GM19395 (cell line): Measurements from ENCODE around the gene PRR33.
"Not testable (repeated sequence)": the region's sequence is repeated elsewhere in the genome, so short reads cannot be mapped to it uniquely, and the experiment has no call there.

Experiments
- ATAC-seq: cut with Tn5 transposase; IDR thresholded peaks from one replicate; pipeline ENCODE4 v1.9.1; 2021; ENCODE audit warnings: mild to moderate bottlenecking, moderate library complexity; ENCODE audit not compliant: unreplicated experiment

Gene PRR33

DNA sequence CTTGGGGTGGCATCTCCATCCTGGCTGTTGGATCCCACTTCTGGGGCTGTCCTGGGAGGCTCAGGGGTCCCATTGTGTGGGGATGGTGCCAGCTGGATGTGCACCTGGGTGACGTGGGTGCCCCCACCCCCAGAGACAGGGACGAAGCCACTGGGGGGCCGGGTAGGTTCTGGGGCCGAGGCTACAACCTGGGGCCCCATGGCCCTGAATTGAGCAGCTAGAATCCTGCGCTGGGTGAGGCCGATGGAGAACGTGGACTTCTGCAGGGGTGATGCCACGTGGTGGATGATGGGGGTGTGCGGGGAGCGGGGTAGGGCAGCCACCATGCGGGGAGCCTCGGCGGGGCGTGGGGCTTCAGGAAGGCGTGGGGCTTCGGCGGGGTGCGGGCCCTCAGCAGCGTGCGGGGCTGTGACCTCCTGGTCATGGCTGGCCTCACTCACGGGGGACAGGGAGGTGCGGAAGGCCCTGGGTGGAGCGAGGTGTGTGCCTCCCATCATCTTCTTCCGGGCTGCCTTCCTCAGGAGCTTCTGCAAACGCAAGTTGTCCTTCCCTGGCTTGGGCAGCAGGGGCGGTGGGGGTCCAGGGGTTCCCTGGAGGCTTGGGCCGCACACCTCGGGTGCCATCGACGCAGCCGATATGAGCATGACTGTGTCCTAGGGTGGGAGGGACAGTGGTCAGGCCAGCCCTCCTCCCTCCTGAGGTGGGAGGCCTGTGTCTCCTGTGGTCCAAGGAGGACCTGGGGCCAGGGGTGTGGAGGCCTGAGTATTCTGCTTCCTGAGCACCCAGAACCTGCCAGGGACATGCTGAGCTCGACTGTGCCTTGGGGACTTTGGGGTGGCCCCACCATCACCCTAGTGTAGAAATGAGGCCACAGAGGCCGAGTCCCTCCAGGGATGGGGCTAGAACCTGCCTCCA, 1.5 kb downstream of the PRR33 start:
- ATAC-seq: no peak

DNA sequence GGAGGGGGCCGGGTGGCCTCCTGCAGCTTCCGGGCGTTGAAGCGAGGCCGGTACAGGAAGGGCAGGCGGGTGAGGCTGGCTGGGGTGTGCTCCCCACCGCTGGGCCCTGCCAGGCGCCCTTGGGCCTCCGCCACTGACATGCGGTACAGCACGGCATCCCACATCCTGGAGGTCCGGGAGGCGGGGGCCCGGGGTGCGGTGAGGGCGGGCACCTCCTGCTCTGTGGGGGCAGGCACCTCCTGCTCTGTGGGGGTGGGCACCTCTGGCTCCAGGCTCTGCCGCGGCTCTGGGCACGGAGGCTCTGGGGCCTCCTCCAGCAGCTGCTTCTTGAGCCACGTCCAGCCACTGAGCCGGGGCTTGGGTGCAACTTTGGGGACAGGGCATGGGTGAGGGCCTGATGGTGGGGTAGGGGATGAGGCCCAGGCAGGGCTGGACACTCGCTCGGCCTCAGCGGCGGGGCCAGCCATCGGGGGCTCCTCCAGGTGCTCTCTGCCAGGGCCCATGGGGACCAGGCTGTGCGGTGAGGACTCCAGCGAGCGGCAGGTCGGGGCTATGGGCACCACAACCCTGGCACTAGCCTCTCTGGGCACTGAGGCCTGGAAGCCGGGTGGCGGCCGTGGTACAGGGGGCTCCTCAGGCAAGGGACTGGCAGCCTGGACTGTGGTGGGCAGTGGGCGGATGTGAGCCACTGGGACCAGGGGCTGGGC, 2.3 kb downstream of the PRR33 start:
- ATAC-seq: no peak

DNA sequence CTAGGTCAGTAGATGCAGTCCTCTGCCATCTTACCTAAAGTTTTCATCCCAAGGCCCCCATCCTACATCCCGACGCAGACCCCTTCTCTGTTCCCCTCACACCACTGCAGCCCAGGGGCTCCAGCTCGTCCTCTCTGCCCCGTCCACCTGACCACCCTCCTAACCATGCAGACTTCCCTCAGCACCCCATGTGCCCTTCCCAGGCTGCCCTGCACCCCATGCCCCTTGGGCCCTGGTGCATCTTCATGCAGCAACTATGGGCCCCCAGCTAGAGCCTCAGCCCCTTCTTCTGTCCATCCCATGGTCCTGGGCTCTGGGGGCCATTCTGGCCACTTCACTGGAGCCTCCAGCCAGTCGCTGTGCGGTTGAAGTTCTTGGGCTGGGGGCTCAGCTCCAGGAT, 2.9 kb downstream of the PRR33 start:
- ATAC-seq: no peak

DNA sequence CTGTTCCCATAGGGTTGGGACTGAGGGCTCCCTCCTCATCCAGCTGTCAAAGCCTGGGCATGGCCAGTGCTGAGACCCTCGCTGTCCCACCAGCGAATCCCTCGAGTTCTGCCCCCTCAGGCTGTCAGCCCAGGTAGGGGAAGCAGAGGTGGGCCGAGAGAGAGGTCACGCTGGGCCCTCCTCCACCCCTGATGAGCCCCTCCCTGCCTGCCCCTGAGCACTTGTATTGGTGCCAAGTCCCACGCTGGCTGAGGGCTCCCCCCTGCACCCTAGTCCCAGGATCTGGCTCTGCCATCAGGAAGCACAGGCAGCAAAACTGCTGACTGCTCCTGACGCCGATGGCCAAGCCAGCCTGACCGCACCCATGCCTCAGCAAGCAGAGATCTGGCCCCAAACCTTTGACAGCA, 3.3 kb downstream of the PRR33 start:
- ATAC-seq: no peak

DNA sequence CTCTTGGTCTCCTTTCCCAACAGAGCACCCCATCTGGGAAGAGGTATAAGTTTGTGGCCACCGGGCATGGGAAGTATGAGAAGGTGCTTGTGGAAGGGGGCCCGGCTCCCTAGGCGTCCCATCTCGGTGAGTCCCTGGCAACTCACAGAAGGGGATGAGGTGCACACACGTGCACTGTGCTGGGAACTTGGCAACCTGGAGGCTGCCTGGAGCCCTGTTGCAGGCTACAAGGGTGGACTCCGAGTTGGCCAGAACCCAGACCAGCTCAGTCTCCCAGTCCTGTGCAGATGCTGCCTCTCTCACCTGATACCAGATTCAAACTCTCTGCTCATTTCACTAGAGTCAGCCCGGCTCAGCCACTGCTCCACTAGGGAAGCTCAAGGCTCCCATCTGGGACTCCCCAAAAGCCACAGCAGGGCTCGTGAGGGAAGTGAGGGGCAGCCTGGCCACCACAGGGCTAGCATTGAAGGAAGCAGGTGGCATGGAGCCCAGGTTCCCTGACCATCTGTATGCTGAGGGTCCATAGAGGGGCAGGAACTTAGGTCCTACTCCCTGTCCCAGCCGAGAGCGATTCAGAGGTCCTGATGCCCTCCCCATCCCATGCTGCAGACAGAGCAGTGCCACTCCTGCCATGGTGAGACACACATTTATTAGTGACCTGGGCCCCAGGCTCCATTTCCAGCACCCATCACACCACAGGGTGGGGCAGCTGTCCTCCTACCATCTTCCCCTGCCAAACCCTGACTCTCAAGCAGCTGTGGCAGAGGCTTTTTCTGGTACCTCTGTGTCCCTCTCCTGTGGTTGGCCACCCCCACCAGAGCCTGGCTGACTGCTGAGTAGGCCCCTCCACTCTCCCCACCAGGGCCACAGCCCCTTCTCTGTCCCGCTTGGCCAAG, 4.0 kb downstream of the PRR33 start:
- no peak for ATAC-seq

DNA sequence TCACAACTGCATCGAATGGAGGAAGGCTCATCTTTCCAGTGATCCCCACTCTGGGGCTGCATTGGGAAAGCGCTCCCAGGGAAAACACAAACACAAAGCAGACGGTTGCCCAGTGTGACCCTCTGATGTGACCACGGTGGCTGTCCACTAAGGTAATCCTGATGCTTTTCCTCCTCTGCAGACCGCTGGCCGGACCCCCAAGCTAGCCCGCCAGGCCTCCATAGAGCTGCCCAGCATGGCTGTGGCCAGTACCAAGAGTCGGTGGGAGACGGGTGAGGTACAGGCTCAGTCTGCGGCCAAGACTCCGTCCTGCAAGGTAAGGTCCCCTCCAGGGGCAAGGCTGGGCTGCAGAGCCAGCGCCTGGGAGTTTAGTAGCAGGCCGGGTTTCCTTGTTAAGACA, 5.1 kb downstream of the PRR33 start:
- not testable (repeated sequence) for ATAC-seq

DNA sequence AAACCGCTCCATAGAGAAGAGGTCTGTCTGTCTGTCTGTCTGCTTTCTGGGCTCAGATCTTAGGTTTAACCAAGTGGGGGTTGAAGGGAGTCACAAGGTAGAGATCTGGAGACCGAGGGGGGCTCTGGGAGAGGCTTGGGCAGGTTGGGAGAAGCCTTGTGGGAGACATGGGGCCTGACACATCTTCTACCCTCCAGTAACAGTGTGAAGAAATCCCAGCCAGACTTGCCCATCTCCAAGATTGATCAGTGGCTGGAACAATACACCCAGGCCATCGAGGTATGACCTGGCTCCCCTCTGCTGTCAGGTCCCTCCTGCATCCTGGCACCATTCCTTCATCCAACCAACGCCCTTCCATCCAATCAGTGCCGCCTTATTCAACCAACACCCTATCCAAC, 7.4 kb downstream of the PRR33 start:
- ATAC-seq: no peak

DNA sequence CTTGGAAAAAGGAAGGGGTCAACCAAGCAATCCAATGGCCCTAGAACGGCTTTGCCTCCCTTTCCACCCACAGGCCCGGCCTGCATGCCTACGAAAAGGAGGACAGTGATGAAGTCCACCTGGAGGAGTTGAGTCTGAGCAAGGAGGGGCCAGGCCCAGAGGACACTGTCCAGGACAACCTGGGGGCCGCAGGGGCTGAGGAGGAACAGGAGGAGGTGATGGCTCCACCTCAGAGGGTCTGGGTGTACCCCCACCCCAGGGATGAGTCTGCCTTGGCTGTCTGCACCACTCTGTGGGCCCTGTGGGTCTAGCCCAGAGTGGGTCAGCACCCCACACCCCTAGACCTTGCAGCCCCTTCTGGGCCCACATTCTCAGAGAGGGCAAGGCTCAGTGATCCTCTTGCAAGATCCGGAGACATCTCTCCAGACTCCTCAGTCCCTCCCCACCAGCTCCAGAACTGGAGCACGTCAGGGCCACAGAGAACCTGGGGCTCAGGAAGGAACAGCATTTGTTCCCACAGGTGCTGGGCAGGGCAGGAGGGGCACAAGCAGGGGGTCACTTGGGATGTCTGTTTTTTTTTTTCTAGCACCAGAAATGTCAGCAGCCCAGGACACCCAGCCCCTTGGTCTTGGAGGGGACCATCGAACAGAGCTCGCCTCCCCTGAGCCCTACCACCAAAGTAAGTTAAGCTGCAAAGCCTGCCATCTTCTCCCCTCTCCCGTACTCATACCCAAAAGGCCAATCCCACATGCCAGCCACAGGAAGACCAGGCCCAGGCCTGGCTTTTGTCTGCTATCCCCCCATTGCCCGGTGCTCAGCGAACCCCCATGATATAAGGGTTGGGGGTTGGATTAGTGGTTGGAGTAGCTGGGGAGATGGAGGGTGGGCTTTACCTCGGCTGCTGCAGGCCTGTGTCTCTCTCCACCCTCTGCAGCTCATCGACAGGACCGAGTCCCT, 8.1 kb downstream of the PRR33 start:
- no peak for ATAC-seq

DNA sequence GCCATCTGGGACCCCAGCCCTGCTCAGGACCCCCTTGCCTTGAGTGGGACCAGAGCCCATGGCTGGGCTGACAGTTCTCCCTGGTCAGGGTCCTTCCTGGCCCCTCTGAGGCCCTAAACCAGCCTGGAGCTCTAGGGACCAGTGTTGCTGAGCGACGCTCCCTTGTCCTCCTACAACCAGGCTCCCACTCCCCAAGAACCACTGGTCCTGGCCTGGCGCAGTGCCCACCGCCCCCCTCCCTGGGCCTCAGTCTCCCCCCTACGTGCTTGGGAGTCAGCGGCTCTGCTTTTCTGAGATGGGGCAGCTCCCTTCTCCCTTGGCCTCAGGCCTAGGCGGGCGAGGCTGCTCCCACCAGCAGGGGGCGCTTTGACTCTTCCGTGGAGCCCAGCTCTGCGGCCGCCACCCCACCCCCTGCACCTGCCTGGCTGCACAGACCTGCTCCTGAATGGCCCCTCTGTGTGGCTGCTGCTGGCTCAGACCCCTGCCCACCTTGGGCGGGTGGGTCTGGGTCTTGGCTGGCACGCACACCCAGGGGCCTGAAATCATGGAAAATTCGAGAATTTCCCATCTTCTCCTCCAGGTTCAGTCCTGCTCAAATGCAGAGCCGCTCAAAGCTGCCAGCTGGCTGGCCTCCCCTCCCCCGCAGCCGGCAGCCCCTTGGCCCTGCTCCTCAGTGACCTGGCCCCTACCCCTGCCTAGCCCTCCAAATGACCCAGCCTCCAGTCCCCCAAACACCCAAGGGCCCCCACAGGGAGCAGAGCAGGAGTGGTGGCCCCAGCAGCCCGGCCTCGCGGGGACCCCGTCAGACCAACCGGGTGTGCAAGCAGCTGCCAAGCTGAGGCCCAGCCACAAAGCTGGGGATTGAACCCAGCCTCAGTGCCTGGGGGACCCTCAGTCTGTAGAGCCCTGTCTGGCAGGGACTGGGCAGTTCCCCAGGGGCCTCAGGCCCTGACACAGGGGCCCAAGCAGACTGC, 9.1 kb downstream of the PRR33 start:
- peak; percentile 52 for ATAC-seq

DNA sequence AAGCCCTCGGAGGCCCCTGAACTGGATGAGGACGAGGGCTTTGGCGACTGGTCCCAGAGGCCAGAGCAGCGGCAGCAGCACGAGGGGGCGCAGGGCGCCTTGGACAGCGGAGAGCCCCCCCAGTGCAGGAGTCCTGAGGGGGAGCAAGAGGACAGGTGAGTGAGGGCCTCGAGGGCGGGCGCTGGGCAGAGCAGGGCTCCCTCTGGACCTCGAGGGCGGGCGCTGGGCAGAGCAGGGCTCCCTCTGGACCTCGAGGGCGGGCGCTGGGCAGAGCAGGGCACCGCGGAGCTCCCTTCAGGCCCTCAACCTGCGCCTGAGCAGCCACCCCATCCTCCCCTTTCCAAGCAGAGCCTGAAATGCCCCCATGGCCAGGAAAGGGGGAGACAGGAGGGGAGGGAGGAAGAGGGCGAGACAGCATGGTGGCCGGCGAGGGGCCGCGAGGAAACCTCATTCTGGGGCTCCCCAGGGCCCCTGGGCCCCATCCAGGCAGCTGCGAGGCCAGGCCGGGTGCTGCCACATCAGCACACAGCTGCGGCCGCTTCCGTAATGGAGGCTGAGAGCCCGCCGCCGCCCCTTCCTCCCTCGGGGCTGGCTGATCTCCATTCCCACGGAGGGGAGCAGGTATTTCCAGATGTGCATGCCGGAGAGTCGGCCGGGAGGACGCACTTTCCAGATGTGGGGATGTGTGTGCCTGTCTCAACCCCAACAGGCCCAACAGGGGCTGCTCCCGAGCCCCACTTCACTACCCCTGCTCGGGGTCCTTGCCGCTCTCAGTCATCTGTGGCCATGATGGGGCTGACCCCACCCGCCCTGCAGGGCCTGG, 10.0 kb downstream of the PRR33 start:
- no peak for ATAC-seq

DNA sequence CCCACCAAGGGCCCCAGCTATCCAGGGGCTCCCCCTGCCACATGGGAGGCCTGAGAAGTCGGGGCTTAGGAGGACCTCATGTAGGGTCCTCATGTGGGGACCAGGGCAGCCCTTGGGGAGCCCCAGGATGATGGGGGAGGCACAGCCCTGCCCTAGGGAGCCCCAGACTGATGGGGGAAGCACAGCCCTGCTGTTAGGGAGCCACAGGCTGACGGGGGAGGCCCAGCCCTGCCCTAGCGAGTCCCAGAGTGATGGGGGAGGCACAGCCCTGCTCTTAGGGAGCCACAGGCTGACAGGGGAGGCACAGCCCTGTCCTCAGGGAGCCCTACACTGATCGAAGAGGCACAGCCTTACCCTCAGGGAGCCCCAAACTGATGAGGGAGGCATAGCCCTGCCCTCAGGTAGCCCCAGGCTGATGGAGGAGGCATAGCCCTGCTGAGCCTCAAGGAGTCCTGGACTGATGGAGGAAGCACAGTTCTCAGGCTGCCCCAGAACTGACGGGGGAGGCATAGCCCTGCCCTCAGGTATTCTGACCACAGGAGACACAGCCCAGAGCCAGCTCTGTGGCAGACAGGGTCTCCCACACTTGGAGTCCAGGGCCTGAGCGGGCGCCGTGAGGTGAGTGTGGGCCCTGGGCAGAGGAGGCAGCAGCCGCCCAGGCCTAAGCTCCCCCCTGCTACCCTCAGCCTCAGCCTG, 10.8 kb downstream of the PRR33 start:
- ATAC-seq: no peak

DNA sequence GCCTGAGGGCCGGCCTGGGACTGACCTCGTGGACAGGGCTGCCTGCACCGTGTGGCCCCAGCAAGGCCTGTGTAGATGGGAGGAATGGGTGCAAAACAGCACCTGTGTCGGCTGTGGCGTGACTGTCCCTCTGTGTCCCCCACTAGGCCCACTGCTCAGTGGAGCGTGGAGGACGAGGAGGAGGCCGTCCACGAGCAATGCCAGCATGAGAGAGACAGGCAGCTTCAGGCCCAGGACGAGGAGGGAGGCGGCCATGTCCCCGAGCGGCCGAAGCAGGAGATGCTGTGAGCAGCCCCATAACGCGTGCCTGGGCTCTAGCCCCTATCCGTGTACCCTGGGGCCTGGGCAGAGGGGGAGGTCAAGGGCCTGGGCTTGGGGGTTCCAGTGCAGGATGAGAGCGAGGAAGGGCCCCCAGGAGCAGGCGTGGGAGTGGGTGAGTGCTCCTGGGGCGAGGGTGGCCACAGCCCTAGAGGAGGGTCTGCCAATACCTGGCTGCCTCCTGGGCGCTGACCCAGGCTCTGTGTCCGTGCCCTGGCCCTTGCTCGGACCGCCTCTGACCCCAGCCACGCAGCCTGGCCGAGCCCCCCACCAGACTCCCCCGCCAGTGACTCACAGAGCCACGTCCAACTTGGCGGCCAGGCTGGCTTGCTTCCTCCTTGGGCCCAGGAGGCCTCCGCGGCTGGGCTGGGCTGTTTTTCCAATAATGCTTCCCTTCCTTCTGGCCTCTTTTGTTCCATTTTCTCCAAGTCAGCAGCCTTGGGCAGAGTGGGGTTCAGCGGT, 11.6 kb downstream of the PRR33 start:
- no peak for ATAC-seq

DNA sequence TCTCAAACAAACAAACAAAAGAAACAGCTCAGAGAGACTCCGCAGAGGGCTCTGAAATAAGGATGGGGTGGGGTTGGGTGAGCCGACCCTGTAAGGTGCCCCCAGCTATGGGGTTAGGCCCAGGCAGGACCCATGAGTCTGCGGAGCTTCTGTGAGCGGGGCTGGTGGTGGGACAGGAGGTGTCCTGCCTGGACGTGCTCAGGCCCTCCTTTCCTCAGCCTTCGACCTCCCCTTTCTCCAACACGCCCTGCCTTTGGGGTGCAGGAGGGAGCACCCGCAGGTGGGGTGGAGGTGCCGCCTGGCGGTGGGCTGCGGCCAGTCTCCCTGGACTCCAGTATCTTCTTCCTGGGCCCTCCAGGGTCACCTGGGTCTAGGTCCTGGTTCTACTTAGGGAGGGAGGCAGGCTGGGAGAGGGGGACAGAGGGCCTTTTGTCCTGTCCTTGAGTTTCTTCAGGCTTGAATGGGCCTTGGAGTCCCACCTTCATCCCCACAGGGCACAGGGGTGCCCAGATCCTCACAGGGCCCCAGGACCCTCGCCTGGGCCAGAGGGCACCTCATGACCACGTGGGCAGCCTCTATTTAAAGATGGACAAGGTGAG, 12.3 kb downstream of the PRR33 start:
- no peak for ATAC-seq

DNA sequence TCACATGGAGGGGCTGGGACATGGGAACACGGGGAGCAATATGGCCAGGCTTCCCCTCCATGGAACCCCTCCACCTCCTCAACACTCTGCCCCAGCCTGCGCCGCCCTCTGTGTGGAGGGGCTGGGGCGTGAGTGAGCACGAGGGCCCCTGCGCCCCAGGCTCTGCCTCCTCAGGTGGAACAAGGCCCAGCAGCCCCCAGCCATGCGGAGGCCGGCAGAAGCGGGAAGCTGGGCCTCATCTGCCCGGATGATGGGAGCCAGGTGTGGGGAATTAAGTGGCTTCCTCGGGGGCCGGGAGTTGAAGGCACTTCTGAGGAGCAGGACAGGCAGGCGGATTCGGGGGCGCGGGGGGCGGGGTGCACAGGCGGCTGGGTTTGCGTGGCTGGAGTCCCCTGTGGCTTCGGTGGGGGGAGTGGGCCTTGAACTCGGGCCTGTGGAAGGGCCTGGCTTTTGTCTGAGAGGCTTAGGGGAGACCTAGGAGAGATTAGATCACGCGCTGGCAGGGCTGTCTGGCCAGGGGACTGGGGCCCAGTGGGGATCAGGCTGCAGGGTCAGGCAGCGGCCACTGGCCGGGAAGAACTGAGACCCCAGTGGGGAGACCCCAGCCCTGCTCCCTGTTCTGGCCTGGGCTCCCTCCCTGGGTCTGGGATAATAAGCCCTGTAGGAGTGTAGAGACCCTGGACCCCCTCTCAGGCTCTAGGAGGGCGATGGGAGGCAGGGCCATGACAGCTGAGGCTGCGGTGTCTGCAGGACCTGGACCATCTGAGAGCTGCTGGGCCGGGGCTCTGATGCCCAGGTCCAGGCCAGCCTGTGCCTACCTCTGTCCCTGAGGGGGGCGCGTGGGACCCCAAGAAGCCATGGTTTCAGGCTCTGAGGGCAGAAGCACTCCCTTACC, 13.3 kb downstream of the PRR33 start:
- ATAC-seq: no peak
